GM19468 (cell line): ENCODE data around the gene CDC14B.
A peak's percentile ranks its signal among the peaks of the same experiment; 100 is the strongest.
"Not testable (repeated sequence)": the region's sequence is repeated elsewhere in the genome, so short reads cannot be mapped to it uniquely, and the experiment has no call there.

Experiments
- ATAC-seq: cut with Tn5 transposase; IDR thresholded peaks from one replicate; pipeline ENCODE4 v1.9.1; 2021; ENCODE audit warnings: mild to moderate bottlenecking, moderate library complexity, moderate number of reproducible peaks; ENCODE audit not compliant: unreplicated experiment; ENCODE audit errors: extremely low read depth

Gene CDC14B

GRCh38 chr9:96599298-96599697 lies 20.3 kb downstream of the CDC14B start:
- ATAC-seq = no peak

GRCh38 chr9:96596601-96597111 lies 23.0 kb downstream of the CDC14B start:
- no peak for ATAC-seq

GRCh38 chr9:96587338-96588315 lies 32.0 kb downstream of the CDC14B start:
- ATAC-seq = no peak

GRCh38 chr9:96585426-96585825 lies 34.2 kb downstream of the CDC14B start:
- no peak for ATAC-seq

GRCh38 chr9:96582199-96582598 lies 37.4 kb downstream of the CDC14B start:
- ATAC-seq = not testable (repeated sequence)

GRCh38 chr9:96581786-96582185 lies 37.9 kb downstream of the CDC14B start:
- ATAC-seq = no peak

DNA sequence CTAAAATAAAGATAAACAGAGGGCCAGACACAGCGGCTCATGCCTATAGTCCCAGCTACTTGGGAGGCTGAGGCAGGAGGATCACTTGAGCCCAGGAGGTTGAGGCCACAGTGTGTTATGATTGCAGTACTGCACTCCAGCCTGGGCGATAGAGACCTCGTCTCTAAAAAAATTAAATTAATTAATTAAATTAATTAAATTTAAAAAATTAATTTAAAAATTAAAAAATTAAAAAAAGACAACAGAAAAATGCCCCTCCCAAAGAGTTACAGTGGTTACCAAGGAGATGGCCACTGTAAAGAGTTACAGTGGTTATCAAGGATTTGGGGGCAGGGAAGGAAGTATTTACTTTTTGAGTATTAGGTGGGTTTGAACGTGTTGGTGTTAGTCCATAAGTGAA lies 38.3 kb downstream of the CDC14B start:
- ATAC-seq = no peak

DNA sequence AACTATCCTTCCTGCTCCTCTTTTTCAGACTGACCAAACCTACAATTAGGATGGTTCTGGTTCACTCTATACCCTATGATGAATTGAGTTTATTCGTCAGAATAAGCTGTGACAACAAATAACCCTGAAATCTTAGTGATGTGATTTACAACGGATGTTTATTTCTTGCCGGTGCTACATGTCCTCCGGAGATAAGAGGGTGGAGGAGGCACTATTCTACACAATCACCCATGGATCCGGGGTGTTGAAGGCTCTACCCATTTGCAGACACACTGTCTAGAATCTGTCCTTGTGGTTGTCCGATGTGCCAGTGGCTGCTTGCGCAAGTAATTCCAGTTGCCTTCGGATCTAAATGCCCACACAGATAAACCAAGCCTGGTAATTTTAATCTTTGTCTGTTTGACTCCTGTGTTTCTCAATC lies 44.7 kb downstream of the CDC14B start:
- ATAC-seq = no peak

DNA sequence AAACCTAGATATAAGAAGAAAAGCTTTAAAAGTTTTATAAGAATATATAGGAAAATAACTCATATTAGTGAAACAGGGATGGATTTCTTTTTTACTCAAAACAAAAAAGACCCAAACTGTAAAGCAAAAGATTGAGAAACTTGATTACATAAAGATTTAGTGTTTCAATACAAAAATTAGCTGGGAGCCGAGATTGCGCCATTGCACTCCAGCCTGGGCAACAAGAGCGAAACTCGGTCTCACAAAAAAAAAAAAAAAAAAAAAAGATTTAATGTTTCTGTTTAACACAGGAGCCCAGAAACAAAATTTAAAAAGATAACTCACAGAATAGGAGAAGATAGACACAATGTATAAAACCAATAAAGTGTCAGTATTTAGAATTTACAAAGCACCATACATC lies 45.2 kb downstream of the CDC14B start:
- no peak for ATAC-seq

DNA sequence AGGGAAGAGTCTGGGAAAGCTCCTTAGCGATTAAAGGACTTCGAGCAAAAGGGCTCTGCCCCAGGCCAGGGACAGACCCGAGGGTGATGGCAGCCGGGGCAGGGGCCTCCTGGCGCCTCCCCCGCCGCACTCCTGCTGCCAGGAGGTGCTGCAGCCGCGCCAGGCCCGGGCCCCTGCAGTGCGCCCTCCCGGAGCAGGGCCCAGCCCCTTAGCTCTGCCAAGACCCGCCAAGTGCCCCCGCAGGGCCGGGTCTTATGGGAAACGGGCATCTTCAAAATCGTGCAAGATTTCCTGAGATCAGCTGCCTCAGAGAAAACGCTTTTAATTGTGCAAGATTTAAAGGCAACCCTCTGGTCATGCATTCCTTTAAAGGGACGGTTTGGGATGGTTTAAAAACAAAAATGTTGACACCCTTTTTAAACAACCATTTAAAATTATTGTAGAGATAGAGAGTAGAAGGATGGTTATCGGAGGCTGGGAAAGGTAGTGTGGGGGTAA lies 52.4 kb downstream of the CDC14B start:
- no peak for ATAC-seq

GRCh38 chr9:96566498-96567202 lies 53.0 kb downstream of the CDC14B start:
- peak; percentile 17 for ATAC-seq

GRCh38 chr9:96565671-96566497 lies 53.8 kb downstream of the CDC14B start:
- ATAC-seq = no peak

GRCh38 chr9:96564217-96564616 lies 55.4 kb downstream of the CDC14B start:
- no peak for ATAC-seq

DNA sequence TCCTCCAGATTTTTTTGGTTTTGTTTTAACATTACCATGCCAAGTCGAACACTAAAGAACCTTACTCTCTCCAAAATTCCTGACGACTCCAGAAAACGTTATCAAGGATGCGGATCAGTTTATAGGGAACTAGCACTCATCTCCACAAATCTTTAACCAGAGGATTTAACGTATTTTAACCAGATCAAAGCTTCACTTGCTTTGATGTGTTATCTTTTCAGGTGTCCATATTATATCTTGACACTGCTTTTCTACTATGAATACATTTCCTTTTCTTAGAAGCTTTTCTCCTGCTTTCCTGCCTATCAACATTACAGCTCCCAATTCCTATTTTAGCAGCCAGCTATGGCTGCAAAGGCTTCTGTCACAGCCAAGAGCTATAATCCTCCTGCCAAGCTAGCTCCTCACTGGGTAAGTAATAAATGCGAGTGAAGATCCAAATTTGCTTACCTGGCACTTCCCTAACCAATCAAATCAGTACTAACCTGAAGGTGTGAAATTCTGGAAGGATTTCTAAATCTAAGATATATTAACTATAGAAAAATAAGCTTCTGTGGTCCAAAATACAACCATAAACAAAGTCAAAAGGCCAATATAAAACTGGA lies 60.2 kb downstream of the CDC14B start:
- ATAC-seq = no peak

DNA sequence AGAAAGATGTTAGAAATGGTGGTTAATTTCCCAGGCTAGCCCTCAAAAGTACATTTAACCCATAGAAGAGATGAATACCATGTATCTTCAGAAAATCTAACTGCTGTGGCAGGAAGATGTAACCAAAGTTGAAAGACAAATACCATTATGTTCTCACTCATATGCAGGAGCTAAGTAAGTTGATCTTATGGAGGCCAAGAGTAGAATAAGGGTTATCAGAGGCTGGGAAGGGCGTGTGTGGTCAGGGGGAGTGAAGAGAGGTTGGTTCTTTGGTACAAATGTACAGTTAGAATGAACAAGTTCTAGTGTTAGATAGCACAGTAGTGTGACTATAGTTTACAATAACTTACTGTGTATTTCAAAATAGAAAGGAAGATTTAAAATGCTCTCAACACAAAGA lies 61.7 kb downstream of the CDC14B start:
- ATAC-seq = no peak

DNA sequence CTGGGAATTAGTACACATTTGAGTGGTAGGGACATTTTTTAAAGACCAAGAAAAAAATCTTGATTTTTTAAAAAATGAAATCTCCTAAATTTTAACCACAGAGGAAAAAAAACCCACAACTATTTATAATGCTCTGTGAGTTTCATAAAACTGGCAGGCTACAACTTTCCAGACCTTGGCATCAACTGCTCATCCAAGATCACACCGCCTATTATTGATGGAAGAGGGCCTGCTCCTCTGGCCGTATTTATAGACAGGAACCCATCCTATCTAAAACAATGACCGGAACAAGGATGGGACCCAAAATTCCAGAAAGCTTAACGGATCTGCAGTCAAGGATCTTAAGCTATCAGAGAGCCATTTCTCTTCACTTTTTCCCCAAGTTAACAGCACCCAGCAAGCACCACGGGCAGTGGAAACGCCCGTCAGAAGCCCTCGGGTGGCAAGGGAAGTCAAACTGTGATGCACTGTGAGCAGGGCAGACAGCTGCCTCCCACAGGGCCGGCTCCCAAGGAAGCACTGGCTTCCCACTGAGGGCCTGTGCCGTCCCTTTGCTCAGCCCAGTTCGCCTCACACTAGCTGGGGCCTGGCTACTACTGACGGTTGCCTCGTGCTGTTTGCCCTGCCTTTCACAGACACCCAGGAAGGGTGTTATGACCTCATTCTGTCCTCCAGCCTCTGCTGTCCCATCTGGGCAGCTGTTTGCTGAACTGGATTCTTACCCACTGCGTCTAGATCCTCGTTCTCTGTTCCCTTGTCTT lies 62.8 kb downstream of the CDC14B start:
- no peak for ATAC-seq

- ATAC-seq = no peak
These were observed 63.9 kb downstream of the CDC14B start for GRCh38 chr9:96555567-96556386.
